Mesenchymal stem cell (in vitro differentiated cells and primary cell): ENCODE data around the gene NLRP11.

ENCODE experiments used
- DNase-seq: peaks from one replicate; pipeline ENCODE4 v3.0.0-alpha.2; 2013
- H2AFZ ChIP-seq: one replicate; pipeline ENCODE4 v1.6.1; 2013; ENCODE audit warnings: low read depth, mild to moderate bottlenecking, control low read depth, inconsistent platforms, low read length, moderate library complexity
- H2AK5ac ChIP-seq: 2 replicates; pipeline ENCODE4 v1.6.1; 2013; ENCODE audit warnings: low read length, moderate library complexity, mild to moderate bottlenecking, inconsistent platforms; ENCODE audit not compliant: severe bottlenecking
- H2BK120ac ChIP-seq: one replicate; pipeline ENCODE4 v1.6.1; 2013; ENCODE audit warnings: low read depth, mild to moderate bottlenecking, inconsistent platforms, low read length, moderate library complexity
- H2BK12ac ChIP-seq, 2 experiments: one replicate each; pipeline ENCODE4 v1.6.1; 2013; ENCODE audit warnings: inconsistent platforms in 2 of 2, low read length in 2 of 2, mild to moderate bottlenecking in 2 of 2, moderate library complexity in 2 of 2, control low read depth in 1 of 2
- H2BK15ac ChIP-seq: one replicate; pipeline ENCODE4 v1.6.1; 2013; ENCODE audit warnings: mild to moderate bottlenecking, low read depth, inconsistent platforms; ENCODE audit not compliant: poor library complexity, severe bottlenecking
- H2BK5ac ChIP-seq: 2 replicates; pipeline ENCODE4 v1.6.1; 2013; ENCODE audit warnings: low read depth, mild to moderate bottlenecking, low read length, control low read depth, inconsistent platforms; ENCODE audit not compliant: poor library complexity, severe bottlenecking
- H3K14ac ChIP-seq, 2 experiments: one replicate each; pipeline ENCODE4 v1.6.1; 2013; ENCODE audit warnings: inconsistent platforms in 2 of 2, low read length in 2 of 2, control low read depth in 1 of 2, mild to moderate bottlenecking in 1 of 2, moderate library complexity in 1 of 2
- H3K18ac ChIP-seq, 2 experiments: one replicate each; pipeline ENCODE4 v1.6.1; 2013; ENCODE audit warnings: inconsistent platforms in 2 of 2, low read length in 2 of 2, control low read depth in 1 of 2, low read depth in 1 of 2, mild to moderate bottlenecking in 1 of 2
- H3K23ac ChIP-seq, 2 experiments: one replicate each; pipeline ENCODE4 v1.6.1; 2013; ENCODE audit warnings: inconsistent platforms in 2 of 2, low read length in 2 of 2, mild to moderate bottlenecking in 2 of 2, moderate library complexity in 2 of 2, control low read depth in 1 of 2
- H3K27ac ChIP-seq: 2 replicates; pipeline ENCODE4 v1.5.1; 2013; ENCODE audit warnings: mild to moderate bottlenecking, moderate library complexity, low read length, control low read depth, inconsistent platforms; ENCODE audit not compliant: poor library complexity, severe bottlenecking
- H3K27me3 ChIP-seq, 2 experiments: 2 replicates each; pipeline versions ENCODE4 v1.6.1 to v1.7.0; 2013; ENCODE audit warnings: low read length in 2 of 2, mild to moderate bottlenecking in 2 of 2, moderate library complexity in 2 of 2, control low read depth in 1 of 2, inconsistent platforms in 1 of 2; ENCODE audit not compliant: control insufficient read depth in 1 of 2, insufficient read depth in 1 of 2
- H3K36me3 ChIP-seq, 2 experiments: 2 replicates each; pipeline versions ENCODE4 v1.6.1 to v1.7.0; 2013; ENCODE audit warnings: low read length in 2 of 2, control low read depth in 1 of 2, inconsistent platforms in 1 of 2, low read depth in 1 of 2, mild to moderate bottlenecking in 1 of 2; ENCODE audit not compliant: insufficient read depth in 2 of 2, control insufficient read depth in 1 of 2
- H3K4ac ChIP-seq, 2 experiments: one replicate each; pipeline ENCODE4 v1.6.1; 2013; ENCODE audit warnings: inconsistent platforms in 2 of 2, low read length in 2 of 2, mild to moderate bottlenecking in 2 of 2, moderate library complexity in 2 of 2, control low read depth in 1 of 2, low read depth in 1 of 2
- H3K4me1 ChIP-seq: 2 replicates; pipeline ENCODE4 v1.6.1; 2013; ENCODE audit warnings: low read depth, low read length, control low read depth; ENCODE audit not compliant: control insufficient read depth, insufficient read depth
- H3K4me2 ChIP-seq: 2 replicates; pipeline ENCODE4 v1.6.1; 2013; ENCODE audit warnings: low read length, mild to moderate bottlenecking, inconsistent platforms; ENCODE audit not compliant: poor library complexity, severe bottlenecking
- H3K4me3 ChIP-seq, 2 experiments: 2 replicates each; pipeline versions ENCODE4 v1.5.1 to v1.7.0; 2013; ENCODE audit warnings: low read length in 2 of 2, mild to moderate bottlenecking in 2 of 2, control low read depth in 1 of 2, low read depth in 1 of 2; ENCODE audit not compliant: insufficient read depth in 1 of 2
- H3K79me1 ChIP-seq: replicated peaks from 2 replicates; pipeline ENCODE4 v1.6.1; 2013; ENCODE audit warnings: mild to moderate bottlenecking, control low read depth, low read length, inconsistent platforms; ENCODE audit not compliant: poor library complexity, severe bottlenecking
- H3K9ac ChIP-seq: 2 replicates; pipeline ENCODE4 v1.7.0; 2013; ENCODE audit warnings: mild to moderate bottlenecking, low read length, moderate library complexity
- H3K9me3 ChIP-seq: 2 replicates; pipeline ENCODE4 v1.7.0; 2013; ENCODE audit warnings: mild to moderate bottlenecking, low read length; ENCODE audit not compliant: control insufficient read depth
- H4K8ac ChIP-seq: one replicate; pipeline ENCODE4 v1.6.1; 2013; ENCODE audit warnings: inconsistent platforms, mild to moderate bottlenecking, low read length, moderate library complexity
- H4K91ac ChIP-seq: one replicate; pipeline ENCODE4 v1.6.1; 2013; ENCODE audit warnings: mild to moderate bottlenecking, low read length, inconsistent platforms
- WGBS: methylation state at CpG from one replicate; pipeline ENCODE4 v1.1.7; 2013; ENCODE audit warnings: mixed read lengths; 5-methylcytosine and 5-hydroxymethylcytosine counted together

The NLRP11 gene

GRCh38 chr19:55813906-55814305 is 17.9 kb downstream of the NLRP11 start:
- H3K4me3 ChIP-seq: no peak overlapping the region
- H4K91ac ChIP-seq: no peak overlapping the region
- no peak overlapping the region for H2BK5ac ChIP-seq
- no peak overlapping the region for H4K8ac ChIP-seq
- H2BK15ac ChIP-seq: no peak overlapping the region
- no peaks in the 10 kb centered on the region for H3K27me3 ChIP-seq
- DNase-seq: no peak
- H3K14ac ChIP-seq: no peak overlapping the region
- H3K27ac ChIP-seq: no peak overlapping the region
- H3K4me2 ChIP-seq: no peak overlapping the region
- no peak overlapping the region for H2AFZ ChIP-seq
- no peak overlapping the region for H3K9ac ChIP-seq
- H3K4me1 ChIP-seq: peaks cover 1% of the 10 kb centered on the region
- H3K18ac ChIP-seq: no peak overlapping the region
- H3K23ac ChIP-seq: no peak overlapping the region
- peaks cover 5% of the 10 kb centered on the region for H3K9me3 ChIP-seq
- no peak overlapping the region for H2BK12ac ChIP-seq
- H3K4ac ChIP-seq: no peak overlapping the region
- 83% methylated on average over 5 of the region's 5 CpGs for WGBS
- H2AK5ac ChIP-seq: no peak overlapping the region
- H3K79me1 ChIP-seq: no peaks in the 10 kb centered on the region
- H2BK120ac ChIP-seq: no peak overlapping the region
- no peaks in the 10 kb centered on the region for H3K36me3 ChIP-seq

DNA sequence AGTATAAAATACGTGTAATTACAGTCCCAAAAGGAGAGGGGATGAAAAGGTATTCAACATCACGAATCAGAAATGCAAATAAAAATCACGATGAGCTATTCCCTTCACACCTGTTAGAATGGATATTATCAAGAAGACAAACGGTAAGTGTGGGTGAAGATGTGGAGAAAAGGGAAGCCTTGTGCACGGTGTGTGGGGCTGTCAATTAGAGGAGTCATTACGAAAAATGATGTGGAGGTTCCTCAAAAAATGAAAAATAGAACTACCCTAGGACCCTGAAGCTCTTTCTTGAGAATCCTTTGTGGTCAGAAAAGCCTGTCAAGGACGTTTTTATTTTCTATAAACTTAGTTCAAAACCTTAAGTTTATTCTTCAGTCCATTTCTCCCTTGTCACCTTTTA is 19.4 kb downstream of the NLRP11 start:
- Histone ChIP-seq H3K27ac (no peak overlapping the region), H3K4me3 (no peak overlapping the region), H3K4me1 (peaks cover 1% of the 10 kb centered on the region), H3K27me3 (no peaks in the 10 kb centered on the region), H2AFZ (no peak overlapping the region), H3K18ac (no peak overlapping the region), H4K91ac (no peak overlapping the region), H3K14ac (no peak overlapping the region), H2BK120ac (no peak overlapping the region), H3K9me3 (peaks cover 5% of the 10 kb centered on the region), H2BK5ac (no peak overlapping the region), H3K9ac (no peak overlapping the region), H3K4ac (no peak overlapping the region), H3K36me3 (no peaks in the 10 kb centered on the region), H4K8ac (no peak overlapping the region), H2BK15ac (no peak overlapping the region), H2BK12ac (no peak overlapping the region), H3K79me1 (no peaks in the 10 kb centered on the region), H2AK5ac (no peak overlapping the region), H3K4me2 (no peak overlapping the region), H3K23ac (no peak overlapping the region)
- WGBS: 39% methylated on average over 4 of the region's 7 CpGs
- DNase-seq: no peak

DNA sequence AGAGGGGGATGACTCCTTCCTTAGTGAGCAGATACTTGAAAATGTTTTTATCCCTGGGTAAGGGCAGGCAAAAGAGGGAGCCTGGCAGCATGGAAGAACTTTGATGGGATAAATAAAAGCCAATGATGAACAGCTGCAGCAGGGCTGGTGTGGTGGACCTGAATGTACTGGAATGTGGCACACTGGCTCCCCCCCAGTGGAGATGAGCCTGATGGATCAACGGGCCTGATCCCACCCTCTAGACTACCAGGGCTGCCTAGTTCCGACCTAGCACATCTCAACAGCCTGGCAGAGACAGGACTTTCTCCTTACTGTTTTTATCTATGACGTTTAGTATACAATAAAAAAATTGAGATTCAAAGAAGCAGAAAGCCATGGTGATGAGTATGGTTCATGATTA is 20.5 kb downstream of the NLRP11 start:
- no peak overlapping the region for H3K14ac ChIP-seq
- H3K36me3 ChIP-seq: no peaks in the 10 kb centered on the region
- H3K18ac ChIP-seq: no peak overlapping the region
- peaks cover 13% of the 10 kb centered on the region for H3K9me3 ChIP-seq
- H3K4ac ChIP-seq: no peak overlapping the region
- H3K27me3 ChIP-seq: no peaks in the 10 kb centered on the region
- H2AK5ac ChIP-seq: no peak overlapping the region
- H3K4me2 ChIP-seq: no peak overlapping the region
- H3K27ac ChIP-seq: no peak overlapping the region
- H2BK5ac ChIP-seq: no peak overlapping the region
- peaks cover 1% of the 10 kb centered on the region for H3K4me1 ChIP-seq
- H3K79me1 ChIP-seq: no peaks in the 10 kb centered on the region
- H4K8ac ChIP-seq: no peak overlapping the region
- no peak overlapping the region for H4K91ac ChIP-seq
- no peak overlapping the region for H2BK120ac ChIP-seq
- DNase-seq: no peak
- no peak overlapping the region for H3K4me3 ChIP-seq
- no peak overlapping the region for H2BK15ac ChIP-seq
- H3K23ac ChIP-seq: no peak overlapping the region
- H3K9ac ChIP-seq: no peak overlapping the region
- WGBS: no CpG with 5 or more reads among the region's 3 CpGs
- H2AFZ ChIP-seq: no peak overlapping the region
- no peak overlapping the region for H2BK12ac ChIP-seq

DNA sequence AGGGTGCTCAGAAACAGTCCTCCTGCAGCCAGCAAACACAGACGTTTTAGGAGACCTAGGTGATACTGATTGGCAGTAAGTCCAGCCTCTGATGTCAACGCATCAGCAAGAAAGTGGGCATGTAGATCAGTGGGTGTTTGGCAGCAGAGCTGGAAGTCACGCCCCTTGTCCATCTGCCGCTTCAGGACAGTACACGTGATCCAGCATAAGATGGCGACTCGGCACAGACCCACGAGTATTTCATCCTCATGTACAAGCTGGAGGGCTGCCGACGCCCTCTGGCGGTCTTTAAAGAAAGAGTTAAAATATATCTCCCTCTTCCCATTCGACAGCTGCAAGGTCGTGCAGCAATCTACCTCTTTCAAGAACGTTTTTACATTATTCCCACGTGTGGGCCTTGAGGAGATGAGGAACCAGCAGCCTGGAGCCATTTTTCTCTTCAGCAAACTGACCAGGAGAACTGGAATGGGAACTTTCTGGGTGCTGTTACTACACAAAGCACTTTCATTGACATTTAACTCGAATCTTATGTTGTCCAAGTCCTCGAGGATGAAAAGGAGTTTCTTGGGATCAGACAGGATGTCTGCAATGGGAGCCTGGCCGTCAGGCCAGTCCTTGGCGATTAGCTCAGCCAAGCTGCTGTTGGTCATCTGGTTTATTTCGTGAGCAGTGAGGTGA is 22.3 kb downstream of the NLRP11 start:
- no peak for DNase-seq
- Histone ChIP-seq H2BK15ac (no peak overlapping the region), H2AK5ac (no peak overlapping the region), H3K4ac (no peak overlapping the region), H2BK5ac (no peak overlapping the region), H3K23ac (no peak overlapping the region), H4K91ac (no peak overlapping the region), H3K27me3 (no peaks in the 10 kb centered on the region), H3K4me2 (no peak overlapping the region), H3K18ac (no peak overlapping the region), H2BK12ac (no peak overlapping the region), H3K14ac (no peak overlapping the region), H2AFZ (no peak overlapping the region), H2BK120ac (no peak overlapping the region), H3K79me1 (no peaks in the 10 kb centered on the region), H3K4me1 (peaks cover 1% of the 10 kb centered on the region), H3K9me3 (peaks cover 19% of the 10 kb centered on the region), H4K8ac (no peak overlapping the region), H3K36me3 (no peaks in the 10 kb centered on the region), H3K4me3 (peak overlapping the region in 1 of 2 experiments; percentile 8), H3K27ac (no peak overlapping the region), H3K9ac (no peak overlapping the region)
- 48% methylated on average over 20 of the region's 20 CpGs for WGBS
